Left ventricle myocardium inferior (tissue), 1 donor: ENCODE data around the gene BBC3. TPM values are rescaled to one million over a fixed set of nuclear protein-coding genes. Genes with fewer than 3 reads are reported as not detected.

Source experiments
- DNase-seq: peaks from one replicate; pipeline ENCODE4 v3.0.0-alpha.2; 2020
- H3K27ac ChIP-seq: fragments of 200-600 bp; replicated peaks from 2 replicates; pipeline ENCODE4 v1.8.0; 2021
- H3K27me3 ChIP-seq: fragments of 200-600 bp; 2 replicates; pipeline ENCODE4 v1.8.0; 2021; ENCODE audit warnings: low read depth
- H3K36me3 ChIP-seq: fragments of 200-600 bp; 2 replicates; pipeline ENCODE4 v1.8.0; 2021
- H3K4me1 ChIP-seq: fragments of 200-600 bp; 2 replicates; pipeline ENCODE4 v1.8.0; 2021
- H3K4me3 ChIP-seq: fragments of 200-600 bp; 2 replicates; pipeline ENCODE4 v1.8.0; 2021; ENCODE audit warnings: mild to moderate bottlenecking, moderate library complexity
- H3K9me3 ChIP-seq: fragments of 200-600 bp; replicated peaks from 2 replicates; pipeline ENCODE4 v1.8.0; 2021
- intact Hi-C: fragments of 100-400 bp; cut with micrococcal nuclease; formaldehyde crosslinking; loops from one replicate; pipeline ENCODE4 v1.11.0; 2022
- total RNA-seq: library from RNA; stranded (reverse); fragmentation: NEBNext Ultra II Directional; extraction: Animal tissue kit (Norgen Biotek cat#: 25700); gene quantifications from one replicate; pipeline ENCODE4 v1.2.1, GENCODE V29; 2021
- TF ChIP-seq, protein P1 (sequence below): fragments of 200-600 bp; IDR thresholded peaks from 2 replicates; pipeline ENCODE4 v1.8.0; 2021; ENCODE audit warnings: antibody characterized with exemption, mild to moderate bottlenecking, borderline replicate concordance
- donor health status: DM: no; HTN: yes; CAD: no; lungs with severe emphysema.

The BBC3 gene
- total RNA-seq, 1 donor from 2014 or later, result 3.9 TPM

DNA sequence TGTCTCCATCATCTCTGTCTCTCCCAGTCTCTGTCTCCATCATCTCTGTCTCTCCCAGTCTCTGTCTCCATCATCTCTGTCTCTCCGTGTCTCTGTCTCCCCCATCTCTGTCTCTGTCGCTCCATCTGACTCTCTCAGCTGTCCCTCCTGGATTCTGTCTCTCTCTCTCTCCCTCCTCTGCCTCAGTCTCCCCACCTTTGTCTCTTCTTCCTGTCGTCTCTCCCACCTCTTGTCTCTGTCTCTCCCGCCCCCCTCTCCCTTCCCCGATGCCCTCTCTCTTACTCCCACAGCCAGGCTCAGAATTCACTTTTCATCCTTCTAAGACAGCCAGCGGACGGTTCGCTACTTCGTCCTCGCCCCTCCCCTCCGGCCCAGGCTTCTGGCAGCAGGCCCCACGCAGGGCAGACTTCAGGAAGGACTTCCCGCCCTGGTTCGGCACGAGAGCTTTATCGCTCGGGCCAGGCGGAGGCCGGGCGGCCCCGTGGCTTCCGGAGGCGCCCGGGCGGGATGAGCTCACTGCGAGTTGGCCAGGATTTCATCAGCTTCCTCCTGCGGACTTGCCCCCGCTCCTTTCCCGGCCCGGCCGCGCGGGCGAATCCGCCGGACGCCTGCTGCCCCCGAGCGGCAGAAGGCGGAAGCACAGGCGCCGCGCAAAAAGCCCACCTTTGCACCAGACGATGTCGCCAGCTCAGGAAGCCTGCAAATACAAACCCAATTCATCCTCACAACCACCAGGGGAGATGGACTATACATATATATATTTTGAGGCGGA is 13.0 kb upstream of the BBC3 start:
- peaks cover 22% of the 10 kb centered on the region for H3K27me3 ChIP-seq
- H3K27ac ChIP-seq, result peak overlapping the region; percentile 70
- TF ChIP-seq, protein P1, sequence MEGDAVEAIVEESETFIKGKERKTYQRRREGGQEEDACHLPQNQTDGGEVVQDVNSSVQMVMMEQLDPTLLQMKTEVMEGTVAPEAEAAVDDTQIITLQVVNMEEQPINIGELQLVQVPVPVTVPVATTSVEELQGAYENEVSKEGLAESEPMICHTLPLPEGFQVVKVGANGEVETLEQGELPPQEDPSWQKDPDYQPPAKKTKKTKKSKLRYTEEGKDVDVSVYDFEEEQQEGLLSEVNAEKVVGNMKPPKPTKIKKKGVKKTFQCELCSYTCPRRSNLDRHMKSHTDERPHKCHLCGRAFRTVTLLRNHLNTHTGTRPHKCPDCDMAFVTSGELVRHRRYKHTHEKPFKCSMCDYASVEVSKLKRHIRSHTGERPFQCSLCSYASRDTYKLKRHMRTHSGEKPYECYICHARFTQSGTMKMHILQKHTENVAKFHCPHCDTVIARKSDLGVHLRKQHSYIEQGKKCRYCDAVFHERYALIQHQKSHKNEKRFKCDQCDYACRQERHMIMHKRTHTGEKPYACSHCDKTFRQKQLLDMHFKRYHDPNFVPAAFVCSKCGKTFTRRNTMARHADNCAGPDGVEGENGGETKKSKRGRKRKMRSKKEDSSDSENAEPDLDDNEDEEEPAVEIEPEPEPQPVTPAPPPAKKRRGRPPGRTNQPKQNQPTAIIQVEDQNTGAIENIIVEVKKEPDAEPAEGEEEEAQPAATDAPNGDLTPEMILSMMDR, result peak; percentile 98
- no peaks in the 10 kb centered on the region for H3K9me3 ChIP-seq
- H3K4me1 ChIP-seq, result peaks cover 58% of the 10 kb centered on the region
- intact Hi-C loops, result no loop called here
- DNase-seq, result peak; percentile 92
- H3K4me3 ChIP-seq, result peak overlapping the region; percentile 58
- H3K36me3 ChIP-seq, result no peaks in the 10 kb centered on the region

DNA sequence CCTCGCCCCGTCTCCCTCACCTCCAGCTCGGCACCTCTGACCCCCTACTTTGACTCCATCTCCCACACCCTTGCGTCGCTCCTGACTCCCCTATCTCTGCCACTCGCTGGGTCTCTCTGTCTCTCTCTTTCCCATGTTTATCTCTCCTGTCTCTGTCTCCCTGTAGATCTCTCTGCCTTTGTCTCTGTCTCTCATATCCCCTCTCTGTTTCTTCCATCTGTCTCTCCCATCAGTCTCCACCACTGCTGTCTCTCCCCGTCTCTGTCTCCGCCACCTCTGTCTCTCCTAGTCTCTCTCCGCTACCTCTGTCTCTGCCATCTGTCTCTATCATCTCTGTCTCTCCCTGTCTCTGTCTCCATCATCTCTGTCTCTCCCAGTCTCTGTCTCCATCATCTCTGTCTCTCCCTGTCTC is 12.4 kb upstream of the BBC3 start:
- H3K27me3 ChIP-seq, result peaks cover 22% of the 10 kb centered on the region
- H3K4me3 ChIP-seq, result peak overlapping the region; percentile 58
- TF ChIP-seq, protein P1, result no peak
- DNase-seq, result no peak
- H3K27ac ChIP-seq, result peak overlapping the region; percentile 70
- intact Hi-C loops, result no loop called here
- no peaks in the 10 kb centered on the region for H3K9me3 ChIP-seq
- H3K36me3 ChIP-seq, result no peaks in the 10 kb centered on the region
- peaks cover 58% of the 10 kb centered on the region for H3K4me1 ChIP-seq

GRCh38 chr19:47241919-47242577 is 11.0 kb upstream of the BBC3 start:
- peaks cover 22% of the 10 kb centered on the region for H3K27me3 ChIP-seq
- H3K4me3 ChIP-seq, result no peak overlapping the region
- H3K36me3 ChIP-seq, result no peaks in the 10 kb centered on the region
- H3K27ac ChIP-seq, result peak overlapping the region; percentile 70
- H3K9me3 ChIP-seq, result no peaks in the 10 kb centered on the region
- intact Hi-C loops, result no loop called here
- no peak for DNase-seq
- TF ChIP-seq, protein P1, result no peak
- peaks cover 49% of the 10 kb centered on the region for H3K4me1 ChIP-seq

- H3K27ac ChIP-seq, result no peak overlapping the region
- H3K36me3 ChIP-seq, result no peaks in the 10 kb centered on the region
- H3K27me3 ChIP-seq, result peaks cover 22% of the 10 kb centered on the region
- H3K4me3 ChIP-seq, result no peak overlapping the region
- TF ChIP-seq, protein P1, result no peak
- peak; percentile 59 for DNase-seq
- peaks cover 49% of the 10 kb centered on the region for H3K4me1 ChIP-seq
- intact Hi-C loops, result no loop called here
- H3K9me3 ChIP-seq, result no peaks in the 10 kb centered on the region
Observed at GRCh38 chr19:47240996-47241918, 10.3 kb upstream of the BBC3 start.

DNA sequence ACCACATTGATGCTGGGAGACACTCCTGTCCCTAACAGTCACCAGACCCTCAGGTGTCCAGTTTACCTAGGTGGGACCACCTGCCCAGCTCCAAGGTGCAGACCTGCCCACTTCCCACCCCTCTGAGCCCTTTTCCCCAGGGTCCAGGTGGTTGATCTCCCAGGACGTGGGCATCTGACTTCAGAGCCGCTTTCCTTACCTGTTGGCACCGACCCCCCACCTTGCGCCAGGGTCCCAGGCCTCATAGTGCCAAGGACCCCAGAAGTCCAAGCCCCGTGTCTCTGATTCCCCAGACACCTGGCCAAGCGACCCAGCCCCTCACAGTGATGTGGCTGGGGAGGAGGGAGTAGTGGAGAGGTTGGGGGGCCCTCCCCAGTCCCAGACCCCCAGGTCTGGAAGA is 9.6 kb upstream of the BBC3 start:
- Histone ChIP-seq H3K4me3 (no peak overlapping the region), H3K27ac (no peak overlapping the region), H3K4me1 (peaks cover 49% of the 10 kb centered on the region), H3K27me3 (peaks cover 22% of the 10 kb centered on the region), H3K9me3 (no peaks in the 10 kb centered on the region), H3K36me3 (no peaks in the 10 kb centered on the region)
- TF ChIP-seq, protein P1, result no peak
- no peak for DNase-seq
- intact Hi-C loops, result no loop called here
